HG03045 (cell line): Measurements from ENCODE around the gene ZNF10.

ENCODE experiments used
- ATAC-seq: cut with Tn5 transposase; IDR thresholded peaks from one replicate; pipeline ENCODE4 v1.9.1; 2021; ENCODE audit warnings: mild to moderate bottlenecking, moderate library complexity; ENCODE audit not compliant: unreplicated experiment

Gene ZNF10

GRCh38 chr12:133192847-133193246 lies 62.4 kb downstream of the ZNF10 start:
- ATAC-seq, result no peak

- no peak for ATAC-seq
Observed at GRCh38 chr12:133201888-133202287, 71.5 kb downstream of the ZNF10 start.

- ATAC-seq, result no peak
Observed at GRCh38 chr12:133202493-133203343, 72.3 kb downstream of the ZNF10 start.

- ATAC-seq, result no peak
Observed at GRCh38 chr12:133203344-133204263, 73.2 kb downstream of the ZNF10 start.

GRCh38 chr12:133204264-133204603 lies 73.8 kb downstream of the ZNF10 start:
- no peak for ATAC-seq

- ATAC-seq, result no peak
Observed at GRCh38 chr12:133206390-133206789, 76.0 kb downstream of the ZNF10 start.
